HG03280 (cell line): Measurements from ENCODE around the gene AFDN.

Source experiments
- ATAC-seq: cut with Tn5 transposase; IDR thresholded peaks from one replicate; pipeline ENCODE4 v1.9.1; 2021; ENCODE audit warnings: mild to moderate bottlenecking, moderate library complexity; ENCODE audit not compliant: unreplicated experiment

Gene AFDN

GRCh38 chr6:167976708-167977107 is 150.0 kb downstream of the AFDN start:
- no peak for ATAC-seq

- no peak for ATAC-seq
Observed at GRCh38 chr6:167977717-167978467, 151.2 kb downstream of the AFDN start.

GRCh38 chr6:167978607-167979006 is 151.9 kb downstream of the AFDN start:
- ATAC-seq, result no peak

- no peak for ATAC-seq
Observed at GRCh38 chr6:167979436-167980139, 152.9 kb downstream of the AFDN start.

GRCh38 chr6:167980911-167981580 is 154.3 kb downstream of the AFDN start:
- no peak for ATAC-seq

GRCh38 chr6:167981916-167982462 is 155.3 kb downstream of the AFDN start:
- ATAC-seq, result no peak

GRCh38 chr6:167984144-167984719 is 157.5 kb downstream of the AFDN start:
- no peak for ATAC-seq

- no peak for ATAC-seq
Observed at GRCh38 chr6:167984876-167985604, 158.3 kb downstream of the AFDN start.

- no peak for ATAC-seq
Observed at GRCh38 chr6:167985911-167986595, 159.3 kb downstream of the AFDN start.

GRCh38 chr6:167987396-167988153 is 160.9 kb downstream of the AFDN start:
- no peak for ATAC-seq

- no peak for ATAC-seq
Observed at GRCh38 chr6:167988154-167988495, 161.4 kb downstream of the AFDN start.

- ATAC-seq, result no peak
Observed at GRCh38 chr6:167988945-167989841, 162.5 kb downstream of the AFDN start.

GRCh38 chr6:167990016-167990945 is 163.6 kb downstream of the AFDN start:
- no peak for ATAC-seq

GRCh38 chr6:167993169-167993568 is 166.5 kb downstream of the AFDN start:
- ATAC-seq, result no peak

GRCh38 chr6:167993831-167994230 is 167.1 kb downstream of the AFDN start:
- no peak for ATAC-seq

GRCh38 chr6:167995302-167995701 is 168.6 kb downstream of the AFDN start:
- ATAC-seq, result no peak

- no peak for ATAC-seq
Observed at GRCh38 chr6:167995731-167996151, 169.0 kb downstream of the AFDN start.
